Sigmoid colon (tissue), 7 donors: Measurements from ENCODE around the gene PRKCA. TPM values are rescaled to one million over a fixed set of nuclear protein-coding genes. Genes with fewer than 3 reads are reported as not detected.

Experiments used
- DNase-seq: peaks from one replicate; pipeline ENCODE4 v3.0.0-alpha.2; 2019
- H3K27ac ChIP-seq, 4 donors: fragments of 200-600 bp; sonication (generic); one replicate each; pipeline ENCODE4 v1.5.1; 2016 to 2019; ENCODE audit warnings: mild to moderate bottlenecking in 1 of 4
- H3K27me3 ChIP-seq, 3 donors: fragments of 200-600 bp; sonication (generic); one replicate each; pipeline ENCODE4 v1.5.1; 2019; ENCODE audit warnings: mild to moderate bottlenecking in 1 of 3
- H3K36me3 ChIP-seq, 4 donors: fragments of 200-600 bp; sonication (generic); one replicate each; pipeline ENCODE4 v1.5.1; 2016 to 2019
- H3K4me1 ChIP-seq, 4 donors: fragments of 200-600 bp; sonication (generic); one replicate each; pipeline ENCODE4 v1.5.1; 2017 to 2019
- H3K4me3 ChIP-seq, 4 donors: fragments of 200-600 bp; sonication (generic); one replicate each; pipeline ENCODE4 v1.5.1; 2017 to 2019; ENCODE audit warnings: mild to moderate bottlenecking in 2 of 4, moderate library complexity in 1 of 4
- H3K9me3 ChIP-seq, 4 donors: fragments of 200-600 bp in 3 of 4; sonication (generic) in 3 of 4; one replicate each; pipeline versions ENCODE4 v1.5.1 to v1.6.1; 2013 to 2019
- EP300 ChIP-seq, 4 donors: sonication (generic); formaldehyde crosslinking; IDR thresholded peaks; one replicate each; pipeline ENCODE4 v1.6.1; 2017; ENCODE audit warnings: antibody characterized with exemption in 4 of 4
- POLR2A ChIP-seq, 2 donors: fragments of 450-650 bp; IDR thresholded peaks; one replicate each; pipeline ENCODE4 v1.6.1; 2016; ENCODE audit warnings: antibody characterized with exemption in 2 of 2, mild to moderate bottlenecking in 2 of 2, moderate library complexity in 2 of 2
- POLR2AphosphoS5 ChIP-seq, 4 donors: sonication (generic); formaldehyde crosslinking; IDR thresholded peaks; one replicate each; pipeline ENCODE4 v1.6.1; 2017; ENCODE audit warnings: antibody characterized with exemption in 4 of 4
- WGBS, 2 donors: extraction: QIAGEN DNeasy Blood & Tissue Kit; methylation state at CpG; one replicate each; pipeline ENCODE4 v1.1.7; 2013; 5-methylcytosine and 5-hydroxymethylcytosine counted together
- intact Hi-C: fragments of 100-400 bp; cut with DNase I; formaldehyde crosslinking; loops from one replicate; pipeline ENCODE4 v1.15.1; 2023
- polyA plus RNA-seq, 3 donors: library from polyadenylated mRNA; stranded (reverse); fragments of 200-250 nt; gene quantifications; one replicate each; pipeline ENCODE4 v1.2.3, GENCODE V29; 2013
- total RNA-seq, 4 donors: library from RNA; depleted of rRNA; stranded (reverse); fragments of >200 nt; gene quantifications; one replicate each; pipeline ENCODE4 v1.1.0, GENCODE V29; 2016
- TF ChIP-seq, protein P1 (sequence below), 4 experiments: fragments of 450-650 bp in 3 of 4; fragments of 200-600 bp in 1 of 4; IDR thresholded peaks; one replicate each; pipeline ENCODE4 v1.5.1; 2016 to 2019; ENCODE audit warnings: antibody characterized with exemption in 4 of 4, mild to moderate bottlenecking in 3 of 4, moderate library complexity in 2 of 4
- donor health status: healthy with polysubstance abuse.
- donor health status: Bipolar disorder and iron deficiency.
- donor health status: healthy.

The PRKCA gene
- total and polyA plus RNA-seq, 7 donors, result 6.6 to 58.4 (median 42.6) TPM

DNA sequence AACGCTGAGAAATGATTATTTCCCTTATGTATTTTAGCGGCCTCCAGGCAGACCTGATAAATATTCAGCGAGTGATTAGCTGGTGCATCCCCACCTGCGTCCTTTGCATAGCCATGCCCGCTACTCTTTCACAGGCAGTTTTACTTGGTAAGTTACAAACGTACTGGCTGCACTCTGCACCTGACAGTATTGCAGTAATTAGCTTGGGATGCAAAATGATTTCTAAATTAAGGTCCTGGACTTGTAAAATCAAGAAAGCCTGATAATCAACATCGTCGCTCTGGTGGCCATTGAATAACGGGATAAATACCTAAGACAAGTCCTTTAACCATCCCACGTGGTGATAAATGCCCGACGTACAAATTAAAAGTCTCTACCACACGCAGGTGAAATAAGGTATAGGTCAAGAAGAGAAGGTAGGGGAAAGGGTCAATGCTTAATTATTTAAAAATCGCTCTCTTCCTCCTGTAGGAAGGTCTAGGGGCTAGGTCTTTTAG, 998 bp upstream of the PRKCA start:
- no peaks in the 10 kb centered on the region for H3K9me3 ChIP-seq
- peaks cover 0 to 26% (median 16%) of the 10 kb centered on the region in 4 donors for H3K4me1 ChIP-seq
- WGBS, 2 donors, result 33 to 36% methylated on average over 14 of the region's 14 CpGs
- no peaks in the 10 kb centered on the region for H3K36me3 ChIP-seq
- no peaks in the 10 kb centered on the region for H3K27me3 ChIP-seq
- no peak for TF ChIP-seq POLR2AphosphoS5 (IDR thresholded peaks at IDR 0.05)
- peak overlapping the region; percentile 65 to 98 (median 87) for H3K4me3 ChIP-seq
- intact Hi-C loops, result loop anchor here (5.0 to 10.0 kb wide), 7 partner anchors 46 to 371 kb away; no protein-coding TSS in a partner anchor
- DNase-seq, result no peak
- H3K27ac ChIP-seq, result peak overlapping the region; percentile 78 to 95 (median 91)

GRCh38 chr17:66302761-66303626, 581 bp downstream of the PRKCA start:
- 0 to 1% methylated on average over 91 of the region's 91 CpGs for WGBS, 2 donors
- no peaks in the 10 kb centered on the region for H3K9me3 ChIP-seq
- intact Hi-C loops, result loop anchor here (5.0 to 10.0 kb wide), 7 partner anchors 44 to 369 kb away; no protein-coding TSS in a partner anchor
- peak overlapping the region; percentile 84 to 98 (median 94) for H3K4me3 ChIP-seq
- TF ChIP-seq, protein P1, sequence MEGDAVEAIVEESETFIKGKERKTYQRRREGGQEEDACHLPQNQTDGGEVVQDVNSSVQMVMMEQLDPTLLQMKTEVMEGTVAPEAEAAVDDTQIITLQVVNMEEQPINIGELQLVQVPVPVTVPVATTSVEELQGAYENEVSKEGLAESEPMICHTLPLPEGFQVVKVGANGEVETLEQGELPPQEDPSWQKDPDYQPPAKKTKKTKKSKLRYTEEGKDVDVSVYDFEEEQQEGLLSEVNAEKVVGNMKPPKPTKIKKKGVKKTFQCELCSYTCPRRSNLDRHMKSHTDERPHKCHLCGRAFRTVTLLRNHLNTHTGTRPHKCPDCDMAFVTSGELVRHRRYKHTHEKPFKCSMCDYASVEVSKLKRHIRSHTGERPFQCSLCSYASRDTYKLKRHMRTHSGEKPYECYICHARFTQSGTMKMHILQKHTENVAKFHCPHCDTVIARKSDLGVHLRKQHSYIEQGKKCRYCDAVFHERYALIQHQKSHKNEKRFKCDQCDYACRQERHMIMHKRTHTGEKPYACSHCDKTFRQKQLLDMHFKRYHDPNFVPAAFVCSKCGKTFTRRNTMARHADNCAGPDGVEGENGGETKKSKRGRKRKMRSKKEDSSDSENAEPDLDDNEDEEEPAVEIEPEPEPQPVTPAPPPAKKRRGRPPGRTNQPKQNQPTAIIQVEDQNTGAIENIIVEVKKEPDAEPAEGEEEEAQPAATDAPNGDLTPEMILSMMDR (IDR thresholded peaks at IDR 0.05), result no peak
- TF ChIP-seq POLR2AphosphoS5 (IDR thresholded peaks at IDR 0.05) (peak; percentile 2 to 60 (median 44)), POLR2A (IDR thresholded peaks at IDR 0.05) (no peak), EP300 (IDR thresholded peaks at IDR 0.05) (no peak)
- no peaks in the 10 kb centered on the region for H3K36me3 ChIP-seq
- peak overlapping the region; percentile 85 to 95 (median 91) for H3K27ac ChIP-seq
- H3K4me1 ChIP-seq, result peaks cover 0 to 40% (median 28%) of the 10 kb centered on the region in 4 donors
- H3K27me3 ChIP-seq, result no peaks in the 10 kb centered on the region
- DNase-seq, result peak; percentile 86

- intact Hi-C loops, result loop anchor here (5.0 to 10.0 kb wide), 7 partner anchors 43 to 368 kb away; no protein-coding TSS in a partner anchor
- H3K4me3 ChIP-seq, result peak overlapping the region; percentile 84 to 98 (median 94)
- no peaks in the 10 kb centered on the region for H3K9me3 ChIP-seq
- H3K27me3 ChIP-seq, result no peaks in the 10 kb centered on the region
- no peaks in the 10 kb centered on the region for H3K36me3 ChIP-seq
- peaks cover 0 to 55% (median 41%) of the 10 kb centered on the region in 4 donors for H3K4me1 ChIP-seq
- H3K27ac ChIP-seq, result peak overlapping the region; percentile 85 to 95 (median 91)
- WGBS, 2 donors, result 16 to 66% methylated on average over 14 of the region's 14 CpGs
- TF ChIP-seq, protein P1 (IDR thresholded peaks at IDR 0.05), result peak in 1 of 4 experiments; percentile 8
- no peak for TF ChIP-seq EP300 (IDR thresholded peaks at IDR 0.05)
- DNase-seq, result no peak
Measured at GRCh38 chr17:66304304-66305174, 2.1 kb downstream of the PRKCA start.

GRCh38 chr17:66306446-66306845, 4.0 kb downstream of the PRKCA start:
- intact Hi-C loops, result loop anchor here (10.0 kb wide), 1 partner anchor 158 kb away; no protein-coding TSS in a partner anchor
- WGBS, 2 donors, result 73 to 78% methylated on average over 5 of the region's 5 CpGs
- Histone ChIP-seq H3K4me3 (peak overlapping the region in 2 of 4 donors; percentile 84 to 90), H3K4me1 (peaks cover 0 to 70% (median 51%) of the 10 kb centered on the region in 4 donors), H3K9me3 (no peaks in the 10 kb centered on the region), H3K27ac (peak overlapping the region; percentile 25 to 95 (median 91)), H3K27me3 (no peaks in the 10 kb centered on the region), H3K36me3 (no peaks in the 10 kb centered on the region)
- DNase-seq, result no peak
- TF ChIP-seq POLR2AphosphoS5 (IDR thresholded peaks at IDR 0.05) (no peak), EP300 (IDR thresholded peaks at IDR 0.05) (no peak), POLR2A (IDR thresholded peaks at IDR 0.05) (no peak)
- TF ChIP-seq, protein P1 (IDR thresholded peaks at IDR 0.05), result no peak
